Gastroesophageal sphincter (tissue), 4 donors: ENCODE results near the gene BANK1. TPM values are rescaled to one million over a fixed set of nuclear protein-coding genes. Genes with fewer than 3 reads are reported as not detected.

Experiments used
- ATAC-seq: fragments of 150-250 bp; one replicate; pipeline ENCODE4 v1.9.1; 2016; ENCODE audit warnings: mild to moderate bottlenecking, moderate library complexity
- H3K27ac ChIP-seq, 4 donors: fragments of 200-600 bp; sonication (generic) in 3 of 4; 1 replicate in 3 of 4; 2 replicates in 1 of 4; pipeline ENCODE4 v1.5.1; 2016 to 2019
- H3K27me3 ChIP-seq: fragments of 200-600 bp; sonication (generic); one replicate; pipeline ENCODE4 v1.5.1; 2019
- H3K36me3 ChIP-seq, 2 donors: fragments of 200-600 bp; sonication (generic); one replicate each; pipeline ENCODE4 v1.5.1; 2019; ENCODE audit warnings: control low read depth in 1 of 2
- H3K4me1 ChIP-seq, 3 donors: fragments of 200-600 bp; sonication (generic); 1 replicate in 2 of 3; 2 replicates in 1 of 3; pipeline ENCODE4 v1.5.1; 2016 to 2019; ENCODE audit warnings: control low read depth in 2 of 3
- H3K4me3 ChIP-seq, 2 donors: fragments of 200-600 bp; sonication (generic); one replicate each; pipeline ENCODE4 v1.5.1; 2019; ENCODE audit warnings: mild to moderate bottlenecking in 1 of 2, moderate library complexity in 1 of 2
- H3K9me3 ChIP-seq, 3 donors: fragments of 200-600 bp; sonication (generic); one replicate each; pipeline ENCODE4 v1.5.1; 2017 to 2019; ENCODE audit warnings: control low read depth in 2 of 3
- EP300 ChIP-seq: sonication (generic); formaldehyde crosslinking; IDR thresholded peaks from one replicate; pipeline ENCODE4 v1.6.1; 2017; ENCODE audit warnings: antibody characterized with exemption, mild to moderate bottlenecking
- POLR2A ChIP-seq, 2 donors: fragments of 450-650 bp; IDR thresholded peaks; one replicate each; pipeline ENCODE4 v1.6.1; 2017; ENCODE audit warnings: antibody characterized with exemption in 2 of 2, mild to moderate bottlenecking in 2 of 2, moderate library complexity in 1 of 2
- POLR2AphosphoS5 ChIP-seq: sonication (generic); formaldehyde crosslinking; IDR thresholded peaks from one replicate; pipeline ENCODE4 v1.6.1; 2017; ENCODE audit warnings: antibody characterized with exemption
- WGBS, 2 donors: methylation state at CpG; one replicate each; pipeline ENCODE4 v1.1.5; 2018; ENCODE audit warnings: low coverage in 1 of 2; 5-methylcytosine and 5-hydroxymethylcytosine counted together
- total RNA-seq, 4 donors: library from RNA; depleted of rRNA; stranded (reverse); fragments of >200 nt; gene quantifications; one replicate each; pipeline ENCODE4 v1.1.0, GENCODE V29; 2016
- TF ChIP-seq, protein P1 (sequence below), 4 experiments: fragments of 200-600 bp in 2 of 4; fragments of 450-650 bp in 2 of 4; sonication (generic) in 1 of 4; IDR thresholded peaks; one replicate each; pipeline ENCODE4 v1.5.1; 2017 to 2019; ENCODE audit warnings: antibody characterized with exemption in 4 of 4, mild to moderate bottlenecking in 2 of 4, moderate library complexity in 2 of 4

BANK1 gene
- total RNA-seq, 4 donors from 2014 or later, result 0.62 to 4.6 (median 0.81) TPM

DNA sequence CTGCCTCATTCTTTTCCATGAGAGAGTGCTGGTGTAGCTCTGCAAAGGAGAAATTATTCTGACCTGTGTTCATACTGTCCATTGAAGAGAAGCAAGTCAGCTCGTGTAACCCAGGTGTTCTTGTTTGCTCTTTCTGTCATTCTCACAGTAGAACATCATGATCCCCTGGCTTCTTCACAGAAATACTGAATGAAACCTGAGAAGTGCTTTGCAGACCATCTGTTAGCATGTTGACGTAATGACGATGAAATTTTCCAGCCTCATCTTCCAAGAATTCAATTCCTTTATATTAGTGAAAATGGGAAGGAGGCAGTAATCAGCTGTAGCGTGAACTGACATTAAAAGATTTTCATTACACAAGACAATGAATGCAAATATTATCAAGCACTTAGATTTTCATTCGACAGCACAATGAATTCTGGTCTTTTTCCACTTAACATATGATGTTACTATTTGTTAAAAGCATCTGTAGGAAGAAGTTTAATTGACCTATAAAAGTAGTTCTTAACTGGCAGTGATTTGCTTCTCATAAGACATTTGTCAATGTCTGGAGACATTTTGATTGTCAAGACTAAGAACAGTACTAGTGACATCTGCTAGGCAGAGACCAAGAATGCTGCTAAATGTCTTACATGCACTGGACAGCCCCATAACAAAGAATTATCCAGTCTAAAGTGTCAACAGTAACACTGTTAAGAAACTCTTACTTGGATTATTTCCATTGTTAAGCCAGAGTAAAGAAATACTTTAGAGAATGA is 246.3 kb downstream of the BANK1 start:
- Histone ChIP-seq H3K4me3 (no peak overlapping the region), H3K27ac (no peak overlapping the region), H3K36me3 (no peaks in the 10 kb centered on the region), H3K9me3 (no peaks in the 10 kb centered on the region), H3K4me1 (peaks cover 0 to 6% (median 0%) of the 10 kb centered on the region in 3 donors), H3K27me3 (no peaks in the 10 kb centered on the region)
- no peak for TF ChIP-seq EP300
- TF ChIP-seq POLR2A (IDR thresholded peaks at IDR 0.05), result no peak
- no peak for TF ChIP-seq POLR2AphosphoS5
- TF ChIP-seq, protein P1, sequence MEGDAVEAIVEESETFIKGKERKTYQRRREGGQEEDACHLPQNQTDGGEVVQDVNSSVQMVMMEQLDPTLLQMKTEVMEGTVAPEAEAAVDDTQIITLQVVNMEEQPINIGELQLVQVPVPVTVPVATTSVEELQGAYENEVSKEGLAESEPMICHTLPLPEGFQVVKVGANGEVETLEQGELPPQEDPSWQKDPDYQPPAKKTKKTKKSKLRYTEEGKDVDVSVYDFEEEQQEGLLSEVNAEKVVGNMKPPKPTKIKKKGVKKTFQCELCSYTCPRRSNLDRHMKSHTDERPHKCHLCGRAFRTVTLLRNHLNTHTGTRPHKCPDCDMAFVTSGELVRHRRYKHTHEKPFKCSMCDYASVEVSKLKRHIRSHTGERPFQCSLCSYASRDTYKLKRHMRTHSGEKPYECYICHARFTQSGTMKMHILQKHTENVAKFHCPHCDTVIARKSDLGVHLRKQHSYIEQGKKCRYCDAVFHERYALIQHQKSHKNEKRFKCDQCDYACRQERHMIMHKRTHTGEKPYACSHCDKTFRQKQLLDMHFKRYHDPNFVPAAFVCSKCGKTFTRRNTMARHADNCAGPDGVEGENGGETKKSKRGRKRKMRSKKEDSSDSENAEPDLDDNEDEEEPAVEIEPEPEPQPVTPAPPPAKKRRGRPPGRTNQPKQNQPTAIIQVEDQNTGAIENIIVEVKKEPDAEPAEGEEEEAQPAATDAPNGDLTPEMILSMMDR (IDR thresholded peaks at IDR 0.05), result no peak
- 16 to 23% methylated on average over 5 of the region's 5 CpGs for WGBS, 2 donors
- no peak for ATAC-seq

DNA sequence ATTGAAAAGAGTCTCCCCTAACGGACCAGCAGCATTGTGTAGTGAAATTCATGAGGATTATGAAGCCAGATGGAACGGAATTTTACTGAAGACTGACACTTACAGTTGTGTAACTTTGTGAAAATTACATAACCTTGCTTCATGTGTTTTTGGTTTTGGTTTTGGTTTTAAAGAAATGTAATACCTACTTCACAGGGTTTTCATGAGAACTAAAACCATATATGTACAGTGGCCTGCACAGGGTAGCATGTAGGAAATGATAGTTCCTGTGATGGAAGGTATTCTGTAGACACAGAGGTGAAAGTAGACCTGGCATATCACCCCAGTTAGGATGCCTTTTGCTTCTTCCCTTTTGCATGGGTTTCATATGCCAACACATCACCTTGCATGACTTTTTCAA is 247.0 kb downstream of the BANK1 start:
- Histone ChIP-seq H3K36me3 (no peaks in the 10 kb centered on the region), H3K27me3 (no peaks in the 10 kb centered on the region), H3K4me1 (peaks cover 0 to 6% (median 0%) of the 10 kb centered on the region in 3 donors), H3K27ac (no peak overlapping the region), H3K9me3 (no peaks in the 10 kb centered on the region), H3K4me3 (no peak overlapping the region)
- TF ChIP-seq EP300 (no peak), POLR2A (IDR thresholded peaks at IDR 0.05) (no peak), POLR2AphosphoS5 (no peak)
- TF ChIP-seq, protein P1 (IDR thresholded peaks at IDR 0.05), result no peak
- no peak for ATAC-seq
- WGBS, 2 donors, result 25 to 33% methylated on average over 2 of the region's 2 CpGs

DNA sequence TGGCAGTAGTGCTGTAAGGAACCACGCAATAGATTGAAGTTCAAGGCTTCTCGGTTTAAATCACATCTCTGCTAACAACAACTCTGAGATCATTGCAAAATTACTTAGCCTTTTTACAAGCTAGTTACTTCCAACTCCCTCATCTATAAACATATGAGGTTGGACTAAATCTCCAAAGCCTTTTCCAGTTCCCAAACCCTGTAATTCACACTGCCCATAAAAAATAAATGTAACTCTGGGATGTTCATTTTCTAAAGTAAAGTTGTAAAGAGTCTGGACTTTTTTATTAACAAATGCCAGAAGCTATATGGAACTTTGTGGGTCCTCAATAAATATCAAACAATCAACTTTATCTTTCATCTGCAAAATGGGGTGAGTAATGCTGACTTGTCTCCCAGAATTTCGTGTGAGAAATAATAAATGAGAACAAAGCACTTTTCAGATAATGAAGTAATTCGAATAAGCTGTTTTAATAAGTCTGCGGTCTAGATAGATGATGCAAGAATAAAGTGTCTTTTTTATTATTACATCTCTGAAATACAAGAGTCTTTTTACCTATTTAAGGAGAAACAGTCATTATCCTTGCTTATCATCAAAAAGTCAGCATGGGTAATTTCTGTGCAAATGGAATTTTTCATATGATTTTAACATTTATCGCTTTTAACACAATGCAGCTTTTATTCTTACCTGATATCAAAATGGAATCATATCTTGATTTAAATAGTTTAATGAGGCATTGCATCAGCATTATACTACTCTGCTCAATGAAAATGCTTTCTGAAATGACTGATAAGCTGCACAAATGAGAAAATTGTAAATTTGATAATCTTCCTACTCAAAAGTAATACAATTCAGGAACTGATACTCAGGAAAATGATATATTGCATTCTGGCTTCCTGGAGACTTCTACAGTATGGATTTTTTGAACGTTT is 252.6 kb downstream of the BANK1 start:
- ATAC-seq, result no peak
- Histone ChIP-seq H3K36me3 (no peaks in the 10 kb centered on the region), H3K9me3 (no peaks in the 10 kb centered on the region), H3K27ac (no peak overlapping the region), H3K4me1 (no peaks in the 10 kb centered on the region), H3K27me3 (no peaks in the 10 kb centered on the region), H3K4me3 (no peak overlapping the region)
- TF ChIP-seq POLR2AphosphoS5 (no peak), EP300 (no peak), POLR2A (IDR thresholded peaks at IDR 0.05) (no peak)
- TF ChIP-seq, protein P1 (IDR thresholded peaks at IDR 0.05), result no peak
- 60 to 70% methylated on average over 7 of the region's 7 CpGs for WGBS, 2 donors

DNA sequence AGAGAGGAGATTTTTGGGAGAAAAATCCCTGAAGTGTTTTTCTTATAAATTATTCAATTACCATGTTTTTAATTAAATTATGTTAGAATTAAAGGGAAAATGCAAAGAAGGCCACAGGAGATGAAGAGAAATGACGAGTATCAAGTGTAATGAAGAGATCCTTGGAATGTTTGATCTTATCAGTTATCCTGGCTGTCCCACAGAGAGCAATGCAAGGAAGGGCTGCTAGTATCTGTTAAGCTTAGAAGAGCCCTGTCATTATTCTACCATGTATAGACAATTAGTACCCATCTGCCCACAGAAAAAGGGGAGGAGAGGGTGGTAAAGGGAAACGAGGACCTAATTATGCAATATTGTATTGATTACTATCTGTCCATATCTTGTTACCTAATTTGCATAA is 257.1 kb downstream of the BANK1 start:
- ATAC-seq, result no peak
- 69 to 81% methylated on average over 2 of the region's 2 CpGs for WGBS, 2 donors
- H3K27me3 ChIP-seq, result no peaks in the 10 kb centered on the region
- H3K36me3 ChIP-seq, result no peaks in the 10 kb centered on the region
- no peak for TF ChIP-seq POLR2A (IDR thresholded peaks at IDR 0.05)
- no peak overlapping the region for H3K27ac ChIP-seq
- H3K9me3 ChIP-seq, result peaks cover 0 to 7% (median 0%) of the 10 kb centered on the region in 3 donors
- H3K4me1 ChIP-seq, result no peaks in the 10 kb centered on the region
- H3K4me3 ChIP-seq, result no peak overlapping the region

DNA sequence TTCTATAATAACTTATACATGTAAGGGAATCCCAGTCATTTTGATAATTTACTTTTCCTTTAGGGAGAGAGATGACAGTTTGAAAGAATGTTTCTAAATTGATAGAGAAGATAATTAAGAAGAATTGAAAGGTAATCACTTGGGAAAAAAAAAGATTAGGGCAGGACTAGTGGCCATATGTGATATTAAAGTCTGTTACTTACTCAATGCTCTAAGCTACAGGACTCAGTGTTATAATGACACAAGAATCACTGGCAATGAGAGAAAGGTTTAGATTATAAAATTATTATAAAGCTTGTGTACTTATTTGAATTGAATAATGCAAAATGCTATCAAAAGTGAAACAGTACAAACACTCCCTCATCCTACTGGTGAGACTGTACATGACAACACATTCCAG is 265.3 kb downstream of the BANK1 start:
- no peaks in the 10 kb centered on the region for H3K27me3 ChIP-seq
- no peaks in the 10 kb centered on the region for H3K9me3 ChIP-seq
- no peak for ATAC-seq
- H3K27ac ChIP-seq, result no peak overlapping the region
- no peaks in the 10 kb centered on the region for H3K36me3 ChIP-seq
- TF ChIP-seq POLR2A (IDR thresholded peaks at IDR 0.05), result no peak
- TF ChIP-seq, protein P1 (IDR thresholded peaks at IDR 0.05), result no peak
- no peak for TF ChIP-seq EP300
- TF ChIP-seq POLR2AphosphoS5, result no peak
- no peaks in the 10 kb centered on the region for H3K4me1 ChIP-seq
- no peak overlapping the region for H3K4me3 ChIP-seq
